SK-N-SH treated with all-trans-retinoic acid at 6 μM for 48 hours (cell line): ENCODE data around the gene SLC5A6.

ENCODE experiments used
- ATAC-seq: fragments of 200-7000 bp; cut with Tn5 transposase; 3 replicates; pipeline ENCODE4 v1.9.1; 2020; ENCODE audit warnings: mild to moderate bottlenecking, moderate library complexity
- ARNTL ChIP-seq: fragments of 450-650 bp; formaldehyde crosslinking; IDR thresholded peaks from 2 replicates; pipeline ENCODE4 v1.5.0; 2020; ENCODE audit warnings: low read depth, mild to moderate bottlenecking, moderate library complexity, borderline replicate concordance
- BACH2 ChIP-seq: fragments of 250-450 bp; sonication (Bioruptor Pico); IDR thresholded peaks from 2 replicates; pipeline ENCODE4 v1.9.0; 2021; ENCODE audit warnings: mild to moderate bottlenecking, borderline replicate concordance
- CREB5 ChIP-seq: fragments of 250-450 bp; sonication (Bioruptor Pico); IDR thresholded peaks from 2 replicates; pipeline ENCODE4 v1.5.1; 2020; ENCODE audit warnings: low read depth, mild to moderate bottlenecking, moderate library complexity
- CSDC2 ChIP-seq: fragments of 250-450 bp; sonication (Bioruptor Pico); IDR thresholded peaks from 2 replicates; pipeline ENCODE4 v1.5.0; 2020; ENCODE audit warnings: mild to moderate bottlenecking, moderate library complexity
- CSRNP3 ChIP-seq: fragments of 250-450 bp; sonication (Bioruptor Pico); IDR thresholded peaks from 2 replicates; pipeline ENCODE4 v1.5.1; 2021; ENCODE audit warnings: mild to moderate bottlenecking, moderate library complexity
- ESRRG ChIP-seq: fragments of 250-450 bp; sonication (Bioruptor Pico); IDR thresholded peaks from 2 replicates; pipeline ENCODE4 v1.6.1; 2021; ENCODE audit warnings: mild to moderate bottlenecking
- GLIS3 ChIP-seq: fragments of 250-450 bp; sonication (Bioruptor Pico); IDR thresholded peaks from 2 replicates; pipeline ENCODE4 v1.5.0; 2020; ENCODE audit warnings: mild to moderate bottlenecking, moderate library complexity
- ISL1 ChIP-seq: fragments of 250-450 bp; sonication (Bioruptor Pico); IDR thresholded peaks from 2 replicates; pipeline ENCODE4 v2.1.2; 2022; ENCODE audit warnings: mild to moderate bottlenecking, moderate library complexity
- OSR1 ChIP-seq: fragments of 250-450 bp; sonication (Bioruptor Pico); IDR thresholded peaks from 2 replicates; pipeline ENCODE4 v1.8.0; 2022; ENCODE audit warnings: moderate library complexity, mild to moderate bottlenecking, inconsistent platforms
- PATZ1 ChIP-seq: fragments of 250-450 bp; sonication (Bioruptor Pico); IDR thresholded peaks from 2 replicates; pipeline ENCODE4 v1.8.0; 2020; ENCODE audit warnings: mild to moderate bottlenecking, moderate library complexity, borderline replicate concordance
- PPARA ChIP-seq: fragments of 250-450 bp; sonication (Bioruptor Pico); IDR thresholded peaks from 2 replicates; pipeline ENCODE4 v1.5.0; 2020; ENCODE audit warnings: mild to moderate bottlenecking, borderline replicate concordance
- RARB ChIP-seq: fragments of 250-450 bp; sonication (Bioruptor Pico); IDR thresholded peaks from 2 replicates; pipeline ENCODE4 v1.8.0; 2021; ENCODE audit warnings: mild to moderate bottlenecking, moderate library complexity
- SNAI2 ChIP-seq: fragments of 250-450 bp; sonication (Bioruptor Pico); IDR thresholded peaks from 2 replicates; pipeline ENCODE4 v1.5.0; 2020; ENCODE audit warnings: mild to moderate bottlenecking, moderate library complexity
- TCF4 ChIP-seq: fragments of 250-450 bp; sonication (Bioruptor Pico); IDR thresholded peaks from 2 replicates; pipeline ENCODE4 v1.8.0; 2021; ENCODE audit warnings: mild to moderate bottlenecking, moderate library complexity, borderline replicate concordance
- TOX ChIP-seq: fragments of 250-450 bp; sonication (Bioruptor Pico); IDR thresholded peaks from 2 replicates; pipeline ENCODE4 v1.8.0; 2021; ENCODE audit warnings: mild to moderate bottlenecking, moderate library complexity, borderline replicate concordance
- TSHZ2 ChIP-seq: fragments of 250-450 bp; sonication (Bioruptor Pico); IDR thresholded peaks from 2 replicates; pipeline ENCODE4 v1.5.0; 2020; ENCODE audit warnings: mild to moderate bottlenecking, moderate library complexity
- ZC3H10 ChIP-seq: fragments of 250-450 bp; sonication (Bioruptor Pico); IDR thresholded peaks from 2 replicates; pipeline ENCODE4 v1.5.1; 2021; ENCODE audit warnings: mild to moderate bottlenecking, moderate library complexity
- ZFP3 ChIP-seq: fragments of 250-450 bp; sonication (Bioruptor Pico); IDR thresholded peaks from 2 replicates; pipeline ENCODE4 v1.5.0; 2020; ENCODE audit warnings: mild to moderate bottlenecking, moderate library complexity
- ZFP30 ChIP-seq: fragments of 450-650 bp; formaldehyde crosslinking; IDR thresholded peaks from 2 replicates; pipeline ENCODE4 v1.5.0; 2022; ENCODE audit warnings: mild to moderate bottlenecking, moderate library complexity
- ZNF565 ChIP-seq: fragments of 450-650 bp; formaldehyde crosslinking; conservative IDR thresholded peaks from 2 replicates; pipeline ENCODE4 v1.5.0; 2020; ENCODE audit warnings: low read depth, mild to moderate bottlenecking, moderate library complexity
- ZNF70 ChIP-seq: fragments of 450-650 bp; formaldehyde crosslinking; IDR thresholded peaks from 2 replicates; pipeline ENCODE4 v1.5.0; 2020; ENCODE audit warnings: mild to moderate bottlenecking, moderate library complexity
- ZNF8 ChIP-seq: fragments of 450-650 bp; formaldehyde crosslinking; IDR thresholded peaks from 2 replicates; pipeline ENCODE4 v1.5.0; 2020; ENCODE audit warnings: mild to moderate bottlenecking, moderate library complexity

The SLC5A6 gene

GRCh38 chr2:27245626-27246025 lies 33.6 kb upstream of the SLC5A6 start:
- no peak for ATAC-seq
- TF ChIP-seq RARB (CRISPR knock-in tag) (no peak), OSR1 (CRISPR knock-in tag) (no peak)
- TF ChIP-seq, all 23 proteins: peak for 0

GRCh38 chr2:27245116-27245515 lies 33.0 kb upstream of the SLC5A6 start:
- ATAC-seq: no peak
- TF ChIP-seq CSRNP3 (CRISPR knock-in tag) (no peak), ZFP3 (CRISPR knock-in tag) (no peak), ZC3H10 (no peak), CSDC2 (CRISPR knock-in tag) (no peak), PPARA (CRISPR knock-in tag) (no peak), ARNTL (CRISPR knock-in tag) (no peak), ZNF8 (CRISPR knock-in tag) (no peak), ZNF70 (no peak)
- TF ChIP-seq, all 23 proteins: peak for 0

- TF ChIP-seq TCF4 (CRISPR knock-in tag): no peak
- no peak for TF ChIP-seq OSR1 (CRISPR knock-in tag)
- TF ChIP-seq ZNF70: no peak
- TF ChIP-seq SNAI2 (CRISPR knock-in tag): no peak
- TF ChIP-seq ZNF565: no peak
- no peak for TF ChIP-seq ZC3H10
- TF ChIP-seq ZFP30 (CRISPR knock-in tag): no peak
- TF ChIP-seq TOX: no peak
- TF ChIP-seq ESRRG (CRISPR knock-in tag): no peak
- TF ChIP-seq CSRNP3 (CRISPR knock-in tag): no peak
- TF ChIP-seq ZNF8 (CRISPR knock-in tag): no peak
- no peak for TF ChIP-seq PPARA (CRISPR knock-in tag)
- no peak for TF ChIP-seq CSDC2 (CRISPR knock-in tag)
- no peak for TF ChIP-seq ISL1 (CRISPR knock-in tag)
- TF ChIP-seq GLIS3 (CRISPR knock-in tag): no peak
- TF ChIP-seq BACH2 (CRISPR knock-in tag): no peak
- no peak for TF ChIP-seq ARNTL (CRISPR knock-in tag)
Observed at GRCh38 chr2:27243391-27244130, 31.5 kb upstream of the SLC5A6 start.

GRCh38 chr2:27242614-27242951 lies 30.5 kb upstream of the SLC5A6 start:
- TF ChIP-seq ESRRG (CRISPR knock-in tag) (no peak), ZNF8 (CRISPR knock-in tag) (no peak), SNAI2 (CRISPR knock-in tag) (no peak), CREB5 (no peak), PATZ1 (CRISPR knock-in tag) (no peak), TSHZ2 (no peak), ZFP30 (CRISPR knock-in tag) (no peak)
- ATAC-seq: no peak

More at GRCh38 chr2:27243391-27244130, 31.5 kb upstream of the SLC5A6 start:
- ATAC-seq: no peak
